Muscle of arm (tissue), 12 donors: ENCODE results near the gene CDHR5. TPM values are rescaled to one million over a fixed set of nuclear protein-coding genes. Genes with fewer than 3 reads are reported as not detected.
"Not testable (repeated sequence)": the region's sequence is repeated elsewhere in the genome, so short reads cannot be mapped to it uniquely, and the experiment has no call there.

Source experiments
- DNase-seq: peaks from one replicate; pipeline ENCODE4 v3.0.0-alpha.2; 2013
- polyA plus RNA-seq, 12 donors: library from polyadenylated mRNA; unstranded; fragments of 120-200 nt; gene quantifications; one replicate each; pipeline ENCODE4 v1.2.1, GENCODE V29; 2013; ENCODE audit not compliant: insufficient read length in 12 of 12

The CDHR5 gene
- polyA plus RNA-seq, 12 donors = 0.49 to 137 (median 1.7) TPM; not detected in 1

GRCh38 chr11:587978-588380 lies 36.8 kb downstream of the CDHR5 start:
- DNase-seq = no peak

- no peak for DNase-seq
Observed at GRCh38 chr11:587546-587945, 37.2 kb downstream of the CDHR5 start.

- no peak for DNase-seq
Observed at GRCh38 chr11:586376-587316, 38.1 kb downstream of the CDHR5 start.

- DNase-seq = no peak
Observed at GRCh38 chr11:584287-584686, 40.5 kb downstream of the CDHR5 start.

GRCh38 chr11:581752-582151 lies 43.0 kb downstream of the CDHR5 start:
- DNase-seq = no peak

- DNase-seq = no peak
Observed at GRCh38 chr11:581342-581741, 43.4 kb downstream of the CDHR5 start.

GRCh38 chr11:579830-580601 lies 44.7 kb downstream of the CDHR5 start:
- no peak for DNase-seq

- no peak for DNase-seq
Observed at GRCh38 chr11:578276-579035, 46.3 kb downstream of the CDHR5 start.

GRCh38 chr11:577611-577894 lies 47.2 kb downstream of the CDHR5 start:
- DNase-seq = no peak

GRCh38 chr11:576811-577610 lies 47.7 kb downstream of the CDHR5 start:
- DNase-seq = no peak

- DNase-seq = peak; percentile 95
Observed at GRCh38 chr11:575996-576768, 48.6 kb downstream of the CDHR5 start, which contains the start of gene PHRF1. Gene PHRF1, plus strand, starts transcription at chr11:576470. Its CDS starts 5,043 bp downstream, at chr11:581513.

GRCh38 chr11:575313-575995 lies 49.3 kb downstream of the CDHR5 start:
- no peak for DNase-seq

GRCh38 chr11:574632-575312 lies 50.0 kb downstream of the CDHR5 start:
- no peak for DNase-seq

GRCh38 chr11:574031-574570 lies 50.7 kb downstream of the CDHR5 start:
- DNase-seq = not testable (repeated sequence)

- DNase-seq = no peak
Observed at GRCh38 chr11:573146-573759, 51.5 kb downstream of the CDHR5 start.

GRCh38 chr11:571802-572185 lies 53.0 kb downstream of the CDHR5 start:
- no peak for DNase-seq

GRCh38 chr11:569158-569885 lies 55.4 kb downstream of the CDHR5 start:
- no peak for DNase-seq
